Stomach smooth muscle (tissue), 2 donors: Measurements from ENCODE around the gene SBK3.

Experiments used
- H3K27ac ChIP-seq: one replicate; pipeline ENCODE4 v1.7.0; 2013; ENCODE audit warnings: mild to moderate bottlenecking, low read length, inconsistent platforms
- H3K27me3 ChIP-seq, 2 donors: one replicate each; pipeline ENCODE4 v1.7.0; 2013; ENCODE audit warnings: low read length in 2 of 2; ENCODE audit not compliant: insufficient read depth in 2 of 2, control insufficient read depth in 1 of 2
- H3K36me3 ChIP-seq, 2 donors: one replicate each; pipeline ENCODE4 v1.7.0; 2013; ENCODE audit warnings: low read length in 2 of 2; ENCODE audit not compliant: control insufficient read depth in 2 of 2, insufficient read depth in 2 of 2
- H3K4me1 ChIP-seq: one replicate; pipeline ENCODE4 v1.7.0; 2013; ENCODE audit warnings: low read length; ENCODE audit not compliant: control insufficient read depth, insufficient read depth
- H3K4me3 ChIP-seq, 2 donors: one replicate each; pipeline ENCODE4 v1.7.0; 2013; ENCODE audit warnings: low read length in 2 of 2
- H3K9ac ChIP-seq, 2 donors: one replicate each; pipeline ENCODE4 v1.7.0; 2013; ENCODE audit warnings: low read length in 2 of 2, mild to moderate bottlenecking in 1 of 2
- H3K9me3 ChIP-seq, 2 donors: one replicate each; pipeline ENCODE4 v1.7.0; 2013; ENCODE audit warnings: low read length in 2 of 2; ENCODE audit not compliant: control insufficient read depth in 2 of 2
- donor health status: healthy.
- donor health status: Pancreatic carcinoma.

Gene SBK3

DNA sequence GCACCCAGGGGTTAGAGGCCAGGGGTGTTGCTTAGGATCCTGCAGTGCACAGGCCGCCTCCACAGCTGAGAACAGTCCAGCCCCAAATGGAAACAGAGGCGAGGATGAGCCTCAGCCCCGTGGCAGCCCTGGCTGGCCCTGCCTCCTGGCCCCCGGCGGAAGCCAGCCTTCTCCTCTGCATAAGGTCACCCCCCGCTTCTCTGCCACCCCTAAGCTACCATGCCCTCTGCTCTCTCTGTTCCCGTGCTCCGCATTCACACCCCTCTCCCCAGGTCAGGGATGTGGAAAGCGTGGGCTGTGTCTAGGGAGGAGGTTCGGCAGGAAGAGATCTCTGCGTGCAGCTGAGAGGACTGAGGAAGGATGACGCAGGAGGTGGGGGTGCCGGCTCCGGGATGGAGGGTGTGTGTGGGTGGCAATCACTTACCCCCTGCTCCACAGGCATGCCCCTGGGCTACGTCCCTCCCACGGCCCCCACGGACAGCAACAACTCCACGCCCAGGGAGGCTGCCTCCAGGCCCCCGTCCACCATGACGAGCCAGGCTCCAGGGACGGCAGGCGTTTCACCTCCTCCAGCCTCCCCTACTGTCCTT, 51.1 kb downstream of the SBK3 start:
- Histone ChIP-seq H3K27ac (peak overlapping the region; percentile 11), H3K27me3 (no peaks in the 10 kb centered on the region), H3K4me3 (peak overlapping the region in 1 of 2 donors; percentile 62), H3K4me1 (peaks cover 60% of the 10 kb centered on the region), H3K9me3 (no peaks in the 10 kb centered on the region), H3K9ac (peak overlapping the region in 1 of 2 donors; percentile 21), H3K36me3 (peaks cover 2 to 9% of the 10 kb centered on the region in 2 donors)

GRCh38 chr19:55493645-55494171, 51.6 kb downstream of the SBK3 start:
- H3K27me3 ChIP-seq: no peaks in the 10 kb centered on the region
- H3K36me3 ChIP-seq: peaks cover 2 to 9% of the 10 kb centered on the region in 2 donors
- H3K4me1 ChIP-seq: peaks cover 59% of the 10 kb centered on the region
- no peaks in the 10 kb centered on the region for H3K9me3 ChIP-seq
- peak overlapping the region in 1 of 2 donors; percentile 62 for H3K4me3 ChIP-seq
- H3K27ac ChIP-seq: peak overlapping the region; percentile 11
- H3K9ac ChIP-seq: no peak overlapping the region

DNA sequence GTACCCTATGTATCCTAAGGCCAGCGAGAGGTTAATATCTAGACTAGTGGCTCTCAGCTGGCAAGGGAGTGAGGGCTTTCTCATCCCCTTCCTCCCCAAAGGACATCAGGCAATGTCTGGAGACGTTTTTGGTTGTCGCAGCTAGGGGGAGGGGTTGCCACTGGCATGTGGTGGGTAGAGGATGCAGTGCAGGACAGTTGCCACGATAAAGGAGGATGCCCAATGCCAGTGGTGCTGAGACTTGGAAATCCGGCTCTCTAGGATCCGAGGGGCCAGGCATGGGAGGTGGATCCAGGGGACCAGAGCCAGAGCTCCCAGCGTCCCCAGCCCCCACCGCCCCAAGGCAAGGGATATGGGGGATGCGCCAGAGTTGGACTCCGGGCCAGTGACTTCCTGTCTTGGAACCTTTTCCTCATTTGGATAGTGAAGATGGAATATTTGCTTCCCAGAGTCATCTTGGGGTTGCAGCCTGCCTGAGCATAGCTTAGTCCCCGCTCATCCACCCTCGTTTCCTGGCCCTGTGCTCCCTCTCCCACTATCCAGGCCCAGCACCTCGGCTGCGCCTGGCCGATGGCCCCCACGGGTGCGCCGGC, 52.2 kb downstream of the SBK3 start:
- Histone ChIP-seq H3K9me3 (no peaks in the 10 kb centered on the region), H3K9ac (no peak overlapping the region), H3K36me3 (peaks cover 2 to 9% of the 10 kb centered on the region in 2 donors), H3K27me3 (no peaks in the 10 kb centered on the region), H3K4me3 (peak overlapping the region in 1 of 2 donors; percentile 22), H3K4me1 (peaks cover 58% of the 10 kb centered on the region), H3K27ac (no peak overlapping the region)

DNA sequence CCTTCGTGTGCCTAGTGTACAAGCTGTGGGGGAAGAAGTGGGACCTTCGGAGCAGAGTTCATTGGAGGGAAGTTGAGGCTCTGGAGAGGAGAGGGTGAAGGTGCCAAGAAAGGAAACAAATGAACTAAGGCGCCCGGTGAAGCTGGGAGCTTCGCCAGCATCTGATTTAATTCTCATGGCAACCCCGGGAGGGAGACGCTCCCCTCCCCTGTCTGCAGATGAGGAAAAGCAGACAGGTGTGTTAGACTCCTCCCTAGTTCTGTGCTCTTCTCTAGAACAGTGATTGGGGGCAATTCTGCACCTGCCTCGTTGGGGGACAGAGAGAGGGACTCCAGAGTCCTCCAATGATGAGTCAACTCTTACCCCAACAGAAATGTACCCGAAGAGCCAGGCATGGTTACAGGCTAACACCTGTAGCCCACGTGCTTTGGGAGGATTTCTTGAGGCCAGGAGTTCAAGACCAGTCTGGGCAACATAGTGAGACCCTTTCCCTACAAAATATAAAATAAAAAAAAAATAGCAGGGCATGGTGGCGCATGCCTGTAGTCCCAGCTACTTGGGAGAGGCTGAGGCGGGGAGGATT, 52.9 kb downstream of the SBK3 start:
- H3K4me1 ChIP-seq: peaks cover 60% of the 10 kb centered on the region
- peak overlapping the region; percentile 93 for H3K27ac ChIP-seq
- peak overlapping the region in 1 of 2 donors; percentile 15 for H3K4me3 ChIP-seq
- no peaks in the 10 kb centered on the region for H3K9me3 ChIP-seq
- H3K36me3 ChIP-seq: peaks cover 2 to 9% of the 10 kb centered on the region in 2 donors
- no peaks in the 10 kb centered on the region for H3K27me3 ChIP-seq
- H3K9ac ChIP-seq: peak overlapping the region in 1 of 2 donors; percentile 39

DNA sequence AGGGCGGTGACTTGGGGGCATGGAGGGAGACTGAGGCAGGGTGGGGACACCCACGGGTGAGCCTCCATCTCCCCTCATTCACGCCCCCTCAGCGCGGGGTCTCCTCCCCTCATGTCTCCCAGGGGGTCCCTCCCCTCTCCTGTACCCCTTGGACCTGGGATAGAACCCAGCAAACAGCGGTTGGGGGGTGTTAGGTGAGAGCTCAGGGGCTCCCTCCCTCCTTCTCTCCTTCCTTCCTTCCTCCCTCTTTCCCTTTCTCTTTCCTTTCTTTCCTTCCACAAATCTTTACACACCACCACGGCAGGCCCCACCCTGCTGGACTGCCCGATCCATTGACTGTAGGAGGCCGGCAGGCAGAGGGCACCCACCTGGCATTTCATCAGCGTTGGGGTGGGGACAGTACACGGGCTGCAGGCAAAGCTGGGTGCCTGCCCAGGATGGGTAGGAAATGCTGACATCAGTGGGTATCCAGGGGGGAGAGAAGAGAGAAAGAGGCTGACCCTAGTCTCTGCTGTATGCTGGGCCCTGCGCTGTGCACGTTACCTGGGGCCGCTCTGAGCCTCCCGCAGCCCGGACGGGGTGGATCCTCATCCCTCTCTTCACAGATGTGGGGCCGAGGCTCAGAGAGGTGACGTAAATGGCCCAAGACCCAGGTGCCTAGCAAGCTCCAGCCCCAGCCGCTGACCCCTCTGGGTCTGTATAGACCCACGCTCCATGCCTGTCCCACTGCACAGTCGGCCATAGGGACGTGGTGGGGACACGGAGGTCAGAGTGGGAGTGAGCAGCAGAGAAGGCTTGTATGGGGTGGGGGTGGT, 53.6 kb downstream of the SBK3 start:
- Histone ChIP-seq H3K4me1 (peaks cover 67% of the 10 kb centered on the region), H3K36me3 (peaks cover 2 to 7% of the 10 kb centered on the region in 2 donors), H3K27me3 (no peaks in the 10 kb centered on the region), H3K27ac (peak overlapping the region; percentile 93), H3K9ac (peak overlapping the region in 1 of 2 donors; percentile 39), H3K4me3 (peak overlapping the region in 1 of 2 donors; percentile 8), H3K9me3 (no peaks in the 10 kb centered on the region)
